Measurements from ENCODE around the gene FAM171A1.

GRCh38 chr10:15189133-15189885 is 181.8 kb downstream of the FAM171A1 start:
- TF ChIP-seq POLR2A (IDR thresholded peaks at IDR 0.05) = no peak
- TF ChIP-seq, protein P1, sequence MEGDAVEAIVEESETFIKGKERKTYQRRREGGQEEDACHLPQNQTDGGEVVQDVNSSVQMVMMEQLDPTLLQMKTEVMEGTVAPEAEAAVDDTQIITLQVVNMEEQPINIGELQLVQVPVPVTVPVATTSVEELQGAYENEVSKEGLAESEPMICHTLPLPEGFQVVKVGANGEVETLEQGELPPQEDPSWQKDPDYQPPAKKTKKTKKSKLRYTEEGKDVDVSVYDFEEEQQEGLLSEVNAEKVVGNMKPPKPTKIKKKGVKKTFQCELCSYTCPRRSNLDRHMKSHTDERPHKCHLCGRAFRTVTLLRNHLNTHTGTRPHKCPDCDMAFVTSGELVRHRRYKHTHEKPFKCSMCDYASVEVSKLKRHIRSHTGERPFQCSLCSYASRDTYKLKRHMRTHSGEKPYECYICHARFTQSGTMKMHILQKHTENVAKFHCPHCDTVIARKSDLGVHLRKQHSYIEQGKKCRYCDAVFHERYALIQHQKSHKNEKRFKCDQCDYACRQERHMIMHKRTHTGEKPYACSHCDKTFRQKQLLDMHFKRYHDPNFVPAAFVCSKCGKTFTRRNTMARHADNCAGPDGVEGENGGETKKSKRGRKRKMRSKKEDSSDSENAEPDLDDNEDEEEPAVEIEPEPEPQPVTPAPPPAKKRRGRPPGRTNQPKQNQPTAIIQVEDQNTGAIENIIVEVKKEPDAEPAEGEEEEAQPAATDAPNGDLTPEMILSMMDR (IDR thresholded peaks at IDR 0.05) = no peak

Data from uterus (tissue), 2 donors.